Stimulated activated naive CD8-positive, alpha-beta T cell treated with anti-CD3 and anti-CD28 coated beads, Interleukin-15, Interleukin-2, amounts not matched to agents 100 U/mL and 50 U/mL, for 24 hours (primary cell): ENCODE data around the gene MAPK9.

Experiments used
- ATAC-seq: fragments of 150-1000 bp; cut with Tn5 transposase; one replicate; pipeline ENCODE4 v1.10.0; 2021
- DNase-seq: peaks from one replicate; pipeline ENCODE4 v3.0.0; 2021

MAPK9 gene

GRCh38 chr5:180205916-180206315, 86.0 kb downstream of the MAPK9 start:
- DNase-seq (no peak), ATAC-seq (no peak)

- ATAC-seq: no peak
- DNase-seq: no peak
These were observed 87.5 kb downstream of the MAPK9 start for GRCh38 chr5:180204276-180204819.

- DNase-seq (no peak), ATAC-seq (no peak)
These were observed 88.8 kb downstream of the MAPK9 start for GRCh38 chr5:180202939-180203573.

- no peak for ATAC-seq
- DNase-seq: no peak
These were observed 90.6 kb downstream of the MAPK9 start for GRCh38 chr5:180201051-180201987.

GRCh38 chr5:180199390-180199789, 92.5 kb downstream of the MAPK9 start:
- DNase-seq (no peak), ATAC-seq (no peak)

GRCh38 chr5:180198208-180198607, 93.7 kb downstream of the MAPK9 start:
- ATAC-seq: no peak
- DNase-seq: no peak

- DNase-seq: no peak
- no peak for ATAC-seq
These were observed 94.7 kb downstream of the MAPK9 start for GRCh38 chr5:180197016-180197702.

- ATAC-seq (no peak), DNase-seq (no peak)
These were observed 97.2 kb downstream of the MAPK9 start for GRCh38 chr5:180194410-180195345.

GRCh38 chr5:180193749-180194375, 98.0 kb downstream of the MAPK9 start:
- ATAC-seq (no peak), DNase-seq (no peak)

GRCh38 chr5:180191716-180192115, 100.2 kb downstream of the MAPK9 start:
- DNase-seq (no peak), ATAC-seq (no peak)

- ATAC-seq (no peak), DNase-seq (no peak)
These were observed 104.1 kb downstream of the MAPK9 start for GRCh38 chr5:180187767-180188166.
